HPDE6-E6E7 (cell line): ENCODE data around the gene ADRM1.
A peak's percentile ranks its signal among the peaks of the same experiment; 100 is the strongest.

Source experiments
- DNase-seq: peaks from one replicate; pipeline ENCODE4 v3.0.0; 2011; ENCODE audit warnings: missing footprints; ENCODE audit errors: extremely low spot score

ADRM1 gene

DNA sequence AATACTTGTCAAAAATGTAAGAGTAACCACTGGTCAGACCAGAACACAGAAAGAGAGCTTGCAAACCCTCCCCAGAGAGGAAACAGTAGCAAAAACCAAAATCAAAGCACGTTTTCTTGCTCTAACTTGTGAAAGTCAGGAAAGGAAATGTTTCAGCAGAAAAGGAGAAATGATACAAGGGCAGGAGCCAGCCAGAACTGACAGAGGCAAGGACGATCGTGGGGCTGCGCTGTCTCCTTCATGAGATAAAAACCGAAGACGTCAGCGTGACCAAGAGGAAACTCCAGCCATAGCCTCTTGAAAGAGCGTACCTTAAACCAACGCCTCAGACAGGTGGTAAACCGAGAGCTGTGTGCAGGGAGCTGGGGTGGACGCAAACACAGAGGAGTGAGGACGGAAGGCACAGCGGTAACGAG, 36.9 kb downstream of the ADRM1 start:
- no peak for DNase-seq

DNA sequence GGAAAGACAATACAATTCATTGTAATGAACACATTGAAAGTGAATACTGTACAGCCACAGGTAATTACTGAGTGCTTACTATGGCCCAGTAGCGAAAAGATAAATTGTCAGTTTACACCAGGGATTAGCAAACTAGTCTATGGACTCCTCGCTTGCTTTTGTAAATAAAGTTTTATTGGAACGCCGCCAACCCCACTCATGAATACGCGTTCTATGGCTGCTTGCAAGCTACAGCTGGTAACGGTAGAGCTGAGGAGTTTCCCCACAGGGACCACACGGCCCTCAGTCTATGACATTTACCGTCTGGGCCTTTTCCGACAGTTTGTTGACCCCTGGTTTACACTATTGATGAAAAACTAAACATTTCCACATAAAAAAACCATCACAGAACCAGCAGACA, 40.1 kb downstream of the ADRM1 start:
- DNase-seq = no peak

DNA sequence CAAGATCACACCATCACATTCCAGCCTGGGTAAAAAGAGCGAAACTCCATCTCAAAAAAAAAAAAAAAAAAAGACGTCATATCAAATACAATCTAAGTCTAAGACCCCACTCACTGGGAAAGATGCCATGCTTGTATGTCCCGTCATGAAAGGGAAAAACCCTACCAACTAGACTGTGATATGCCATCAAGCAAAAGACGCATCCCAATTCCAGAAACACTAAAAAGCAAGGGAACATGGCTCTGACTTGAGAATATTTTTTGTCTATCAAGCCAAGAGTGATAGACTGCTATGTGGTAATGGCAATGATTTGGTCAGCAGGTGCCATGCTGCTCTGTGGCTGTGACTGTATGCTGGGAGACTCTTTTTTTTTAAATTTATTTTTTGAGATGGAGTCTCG, 41.3 kb downstream of the ADRM1 start:
- DNase-seq = no peak

- DNase-seq = no peak
These were observed 42.0 kb downstream of the ADRM1 start for GRCh38 chr20:62344782-62345181.

- no peak for DNase-seq
These were observed 43.0 kb downstream of the ADRM1 start for GRCh38 chr20:62345681-62346370.

- no peak for DNase-seq
These were observed 43.8 kb downstream of the ADRM1 start for GRCh38 chr20:62346398-62347150.

DNA sequence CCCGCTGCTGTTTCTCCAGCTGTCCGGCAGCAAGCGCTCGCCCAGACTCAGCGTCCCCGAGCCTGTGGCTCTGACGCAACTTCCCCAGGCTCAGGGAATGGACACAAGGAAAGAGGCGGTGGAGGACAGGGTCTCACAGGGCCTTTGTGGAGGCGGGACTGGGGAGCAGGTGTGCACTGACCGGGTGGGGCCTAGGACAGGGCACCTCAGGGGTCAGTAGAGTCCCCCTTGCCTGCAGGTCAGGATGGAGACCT, 44.3 kb downstream of the ADRM1 start:
- no peak for DNase-seq

- DNase-seq = no peak
These were observed 44.6 kb downstream of the ADRM1 start for GRCh38 chr20:62347445-62347844.

DNA sequence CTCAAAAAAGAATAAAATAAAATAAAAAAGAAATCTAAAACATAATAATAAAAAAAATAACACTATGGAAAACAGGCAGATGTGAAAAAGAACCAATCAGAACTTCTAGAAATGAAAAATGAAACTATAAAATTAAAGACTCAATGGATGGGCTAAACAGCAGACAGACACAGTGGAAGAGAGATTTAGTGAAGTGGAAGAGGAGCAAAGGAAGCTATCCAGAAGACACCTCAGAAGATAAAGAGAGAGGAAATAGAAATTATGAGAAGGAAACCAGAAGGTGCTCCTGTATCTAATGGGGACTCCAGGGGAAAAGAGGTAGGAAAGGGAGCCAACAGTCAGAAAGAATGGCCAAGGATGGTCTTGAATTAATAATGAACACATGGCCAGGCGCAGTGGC, 45.8 kb downstream of the ADRM1 start:
- no peak for DNase-seq

GRCh38 chr20:62349556-62350097, 46.8 kb downstream of the ADRM1 start:
- no peak for DNase-seq

DNA sequence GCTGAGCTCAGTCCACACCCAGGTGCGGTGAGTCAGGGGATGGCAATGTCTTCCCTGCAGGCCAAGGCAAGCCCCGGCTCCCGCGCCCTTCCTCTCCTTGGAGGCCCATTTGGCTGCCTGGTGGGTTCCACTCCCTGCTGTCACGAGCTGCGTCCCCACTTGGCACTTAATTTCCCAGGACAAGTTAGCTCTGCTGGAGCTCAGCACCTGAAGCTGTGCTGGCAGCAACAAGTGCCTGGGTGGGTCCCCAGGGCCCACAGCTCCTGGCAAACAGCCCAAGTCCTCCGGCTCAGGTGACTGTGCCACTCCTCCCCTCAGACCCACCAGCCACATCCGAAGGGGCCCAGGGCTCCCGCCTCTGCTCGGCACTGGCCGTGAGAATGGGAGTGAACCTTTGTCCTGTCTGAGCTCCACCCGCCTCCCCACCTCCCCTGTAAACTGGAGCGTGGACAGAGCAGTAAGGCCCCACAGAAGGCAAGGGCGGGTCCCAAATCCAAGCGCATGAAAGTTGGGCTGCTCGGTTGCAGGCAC, 47.4 kb downstream of the ADRM1 start:
- DNase-seq = peak; percentile 99

- no peak for DNase-seq
These were observed 48.0 kb downstream of the ADRM1 start for GRCh38 chr20:62350629-62351422.

- no peak for DNase-seq
These were observed 48.9 kb downstream of the ADRM1 start for GRCh38 chr20:62351469-62352401.

- DNase-seq = no peak
These were observed 49.8 kb downstream of the ADRM1 start for GRCh38 chr20:62352402-62353288.

DNA sequence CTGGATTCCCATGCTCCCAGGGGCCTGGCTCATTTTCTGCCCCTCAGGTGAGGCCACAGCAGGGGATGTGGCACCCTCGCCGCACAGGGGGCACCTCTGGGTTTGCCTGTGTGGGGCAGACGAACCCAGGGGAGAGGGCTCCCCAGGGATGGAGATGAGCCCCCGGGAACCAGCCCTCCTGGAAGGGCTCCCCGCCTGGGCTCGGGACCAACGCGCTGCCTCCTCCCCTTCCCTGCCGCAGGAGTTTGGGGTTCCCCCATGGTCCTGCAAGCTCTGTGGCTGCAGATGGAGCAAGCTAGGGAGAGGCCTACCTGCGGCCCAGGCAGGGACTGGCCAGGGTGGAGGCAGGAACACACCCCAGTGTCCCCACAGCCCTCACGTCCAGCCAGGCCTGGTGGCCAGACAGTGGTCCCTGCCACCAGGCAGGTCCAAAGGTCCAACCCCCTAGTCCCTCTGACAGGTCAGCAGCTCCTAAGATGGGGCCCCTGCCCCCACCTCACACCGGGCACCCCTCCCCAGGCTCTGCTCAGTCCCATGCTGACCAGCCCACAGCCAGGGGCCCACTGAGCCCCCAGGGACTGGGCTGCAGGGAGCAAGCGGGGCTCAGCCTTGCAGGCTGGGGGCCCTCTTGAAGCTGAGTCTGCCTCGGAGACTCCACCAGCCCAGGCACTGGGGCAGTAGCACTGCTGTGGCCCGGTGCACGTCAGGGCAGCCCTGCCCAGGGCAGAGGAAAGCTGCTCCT, 50.7 kb downstream of the ADRM1 start:
- no peak for DNase-seq

DNA sequence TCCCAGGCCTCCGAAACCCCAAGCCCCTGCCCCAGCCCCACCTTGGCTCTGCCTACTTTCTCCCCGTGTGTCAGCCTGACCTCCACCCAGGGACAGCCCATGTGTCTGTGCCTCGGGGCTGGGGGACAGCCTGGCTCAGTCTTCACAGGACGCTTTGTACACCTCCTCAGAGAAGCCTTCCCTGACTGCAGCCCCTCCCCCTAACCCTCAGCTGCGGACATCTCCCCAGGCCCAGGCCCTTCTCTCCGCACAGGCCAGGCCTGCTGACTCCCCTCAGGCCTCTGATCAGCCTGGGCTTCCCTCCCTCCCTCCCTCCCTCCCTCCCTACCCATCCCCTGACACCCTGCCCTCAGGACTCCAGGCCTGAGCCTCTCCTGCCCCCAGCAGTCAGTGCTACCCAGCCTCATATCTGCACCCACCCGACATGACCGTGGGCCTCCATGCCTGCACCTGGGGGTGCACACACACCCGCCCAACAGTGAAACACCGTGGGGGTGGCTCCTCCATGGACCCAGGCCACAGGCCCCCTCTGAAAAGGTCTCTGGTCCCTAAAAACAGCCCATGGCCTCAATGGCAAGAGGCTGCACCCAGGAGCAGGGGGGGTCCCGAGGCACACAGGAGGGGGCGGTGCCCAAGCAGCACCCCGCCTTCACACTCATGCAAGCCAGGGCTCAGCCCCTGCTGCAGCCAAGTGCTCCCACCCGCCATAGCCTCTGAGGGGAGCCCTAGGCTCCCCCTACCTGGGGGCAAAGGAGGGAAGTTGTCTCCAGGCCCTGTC, 51.4 kb downstream of the ADRM1 start:
- DNase-seq = no peak

DNA sequence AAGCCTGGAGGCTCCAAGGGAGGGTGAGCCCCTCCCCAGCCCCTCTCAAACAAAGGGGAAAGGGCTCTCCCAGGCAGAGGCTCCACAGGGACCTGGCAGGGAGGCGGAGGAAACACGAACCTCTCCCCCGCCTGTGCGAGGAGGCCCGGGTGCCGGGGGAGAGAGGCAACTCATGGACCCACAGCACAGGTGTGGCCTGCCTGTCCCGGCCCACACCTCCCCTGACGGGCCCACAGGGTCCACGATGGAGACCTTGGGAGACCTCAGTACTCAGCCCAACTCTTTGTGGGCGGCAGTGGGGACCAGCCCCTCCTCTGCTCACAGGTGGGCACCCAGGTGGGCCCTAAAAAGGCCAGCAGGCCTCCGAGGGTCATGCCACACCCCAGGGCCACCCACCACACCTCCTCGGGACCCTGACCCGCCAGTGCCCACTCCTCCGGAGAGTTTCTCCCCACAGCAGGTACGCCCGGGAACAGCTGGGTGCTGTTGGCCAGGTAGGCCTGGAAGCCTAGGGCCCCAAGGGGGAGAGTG, 52.1 kb downstream of the ADRM1 start:
- no peak for DNase-seq

GRCh38 chr20:62355516-62355877, 52.7 kb downstream of the ADRM1 start:
- no peak for DNase-seq
